Neural progenitor cell (in vitro differentiated cells): ENCODE measurements around the gene SPTLC3. TPM values are rescaled to one million over a fixed set of nuclear protein-coding genes. Genes with fewer than 3 reads are reported as not detected.

ENCODE experiments used
- DNase-seq: peaks from one replicate; pipeline ENCODE4 v3.0.0-alpha.2; 2016; ENCODE audit warnings: low spot score
- H2AFZ ChIP-seq: fragments of 200-600 bp; sonication (generic); replicated peaks from 2 replicates; pipeline ENCODE4 v1.6.1; 2016; ENCODE audit warnings: antibody characterized with exemption
- H3F3A ChIP-seq: fragments of 200-600 bp; sonication (generic); 2 replicates; pipeline ENCODE4 v1.6.1; 2016; ENCODE audit warnings: antibody characterized with exemption, low read depth
- H3K27ac ChIP-seq: fragments of 200-600 bp; sonication (generic); 2 replicates; pipeline ENCODE4 v1.5.1; 2016; ENCODE audit warnings: mild to moderate bottlenecking
- H3K27me3 ChIP-seq: fragments of 200-600 bp; sonication (generic); 2 replicates; pipeline ENCODE4 v1.6.1; 2016; ENCODE audit warnings: mild to moderate bottlenecking, moderate library complexity
- H3K36me3 ChIP-seq: fragments of 200-600 bp; sonication (generic); 2 replicates; pipeline ENCODE4 v1.5.1; 2016
- H3K4me1 ChIP-seq: fragments of 200-600 bp; sonication (generic); 2 replicates; pipeline ENCODE4 v1.6.1; 2016; ENCODE audit warnings: mixed run types
- H3K4me2 ChIP-seq: fragments of 200-600 bp; sonication (generic); 2 replicates; pipeline ENCODE4 v1.6.1; 2016
- H3K4me3 ChIP-seq: fragments of 200-600 bp; sonication (generic); 2 replicates; pipeline ENCODE4 v1.5.1; 2016
- H3K79me2 ChIP-seq: fragments of 200-600 bp; sonication (generic); 2 replicates; pipeline ENCODE4 v1.6.1; 2016; ENCODE audit warnings: low read depth
- H3K9ac ChIP-seq: fragments of 200-600 bp; sonication (generic); 2 replicates; pipeline ENCODE4 v1.6.1; 2016
- H3K9me3 ChIP-seq: fragments of 200-600 bp; sonication (generic); 2 replicates; pipeline ENCODE4 v1.5.1; 2016; ENCODE audit warnings: low read depth
- H4K20me1 ChIP-seq: fragments of 200-600 bp; sonication (generic); 2 replicates; pipeline ENCODE4 v1.6.1; 2016; ENCODE audit warnings: low read depth
- H3K27ac Mint-ChIP-seq: 3 replicates; pipeline ENCODE4 v1.8.0; 2021; ENCODE audit warnings: mixed read lengths
- H3K27me3 Mint-ChIP-seq: 2 replicates; pipeline ENCODE4 v1.8.0; 2022; ENCODE audit warnings: low read depth, mild to moderate bottlenecking, inconsistent platforms, moderate library complexity, mixed read lengths; ENCODE audit not compliant: insufficient read depth
- H3K36me3 Mint-ChIP-seq: 3 replicates; pipeline ENCODE4 v1.8.0; 2021; ENCODE audit warnings: mixed read lengths
- H3K4me1 Mint-ChIP-seq: 3 replicates; pipeline ENCODE4 v1.8.0; 2021; ENCODE audit warnings: mixed read lengths
- H3K4me3 Mint-ChIP-seq: 3 replicates; pipeline ENCODE4 v1.8.0; 2021; ENCODE audit warnings: mild to moderate bottlenecking, moderate library complexity, mixed read lengths
- H3K9me3 Mint-ChIP-seq: 3 replicates; pipeline ENCODE4 v1.8.0; 2020; ENCODE audit warnings: mixed read lengths
- CTCF ChIP-seq: fragments of 200-600 bp; sonication (generic); IDR thresholded peaks from 2 replicates; pipeline ENCODE4 v1.5.1; 2017; ENCODE audit warnings: antibody characterized with exemption, mild to moderate bottlenecking
- EZH2 ChIP-seq: fragments of 200-600 bp; sonication (generic); IDR thresholded peaks from 2 replicates; pipeline ENCODE4 v1.6.1; 2017; ENCODE audit warnings: antibody characterized with exemption, mild to moderate bottlenecking, moderate library complexity
- EZH2phosphoT487 ChIP-seq: fragments of 200-600 bp; sonication (generic); IDR thresholded peaks from 2 replicates; pipeline ENCODE4 v1.6.1; 2017; ENCODE audit warnings: antibody characterized with exemption
- total RNA-seq: library from RNA; depleted of rRNA; stranded (reverse); fragments of >200 nt; gene quantifications from 2 replicates; pipeline ENCODE4 v1.2.3, GENCODE V29; 2015; ENCODE audit warnings: low replicate concordance

Gene SPTLC3
- total RNA-seq, 1 donor from 2014 or later = 4.2 TPM

- no peak for DNase-seq
- no peaks in the 10 kb centered on the region for H3K4me1 Mint-ChIP-seq
- Histone ChIP-seq H3K9ac (no peak overlapping the region), H3K27ac (no peak overlapping the region), H3K4me2 (no peak overlapping the region), H3K4me1 (no peaks in the 10 kb centered on the region), H2AFZ (no peak overlapping the region), H3K79me2 (no peaks in the 10 kb centered on the region), H3K36me3 (no peaks in the 10 kb centered on the region), H3F3A (no peaks in the 10 kb centered on the region), H4K20me1 (no peaks in the 10 kb centered on the region), H3K4me3 (no peak overlapping the region), H3K9me3 (no peaks in the 10 kb centered on the region), H3K27me3 (no peaks in the 10 kb centered on the region)
- TF ChIP-seq CTCF (no peak), EZH2phosphoT487 (no peak), EZH2 (no peak)
- no peak overlapping the region for H3K27ac Mint-ChIP-seq
- peaks cover 4% of the 10 kb centered on the region for H3K27me3 Mint-ChIP-seq
- H3K4me3 Mint-ChIP-seq = no peak overlapping the region
- H3K9me3 Mint-ChIP-seq = no peaks in the 10 kb centered on the region
- H3K36me3 Mint-ChIP-seq = no peaks in the 10 kb centered on the region
Observed at GRCh38 chr20:13082378-13082777, 73.6 kb downstream of the SPTLC3 start.

GRCh38 chr20:13085275-13085674 is 76.5 kb downstream of the SPTLC3 start:
- Histone ChIP-seq H4K20me1 (no peaks in the 10 kb centered on the region), H2AFZ (no peak overlapping the region), H3K9ac (no peak overlapping the region), H3K36me3 (no peaks in the 10 kb centered on the region), H3K4me2 (no peak overlapping the region), H3K79me2 (no peaks in the 10 kb centered on the region), H3K27me3 (no peaks in the 10 kb centered on the region), H3K9me3 (no peaks in the 10 kb centered on the region), H3K4me3 (no peak overlapping the region), H3K4me1 (no peaks in the 10 kb centered on the region), H3F3A (no peaks in the 10 kb centered on the region), H3K27ac (no peak overlapping the region)
- H3K4me1 Mint-ChIP-seq = peaks cover 2% of the 10 kb centered on the region
- peaks cover 2% of the 10 kb centered on the region for H3K27me3 Mint-ChIP-seq
- H3K9me3 Mint-ChIP-seq = no peaks in the 10 kb centered on the region
- TF ChIP-seq EZH2 (no peak), EZH2phosphoT487 (no peak)
- DNase-seq = no peak
- no peak overlapping the region for H3K27ac Mint-ChIP-seq
- H3K36me3 Mint-ChIP-seq = no peaks in the 10 kb centered on the region
- H3K4me3 Mint-ChIP-seq = no peak overlapping the region

GRCh38 chr20:13089950-13090469 is 81.2 kb downstream of the SPTLC3 start:
- no peak overlapping the region for H3K27ac ChIP-seq
- H3K4me1 ChIP-seq = no peaks in the 10 kb centered on the region
- Mint-ChIP-seq H3K27me3 (peaks cover 2% of the 10 kb centered on the region), H3K27ac (no peak overlapping the region), H3K4me1 (peaks cover 4% of the 10 kb centered on the region), H3K9me3 (no peaks in the 10 kb centered on the region), H3K36me3 (peaks cover 2% of the 10 kb centered on the region), H3K4me3 (no peak overlapping the region)
- no peaks in the 10 kb centered on the region for H3K36me3 ChIP-seq
- no peak overlapping the region for H3K9ac ChIP-seq
- no peak overlapping the region for H3K4me3 ChIP-seq
- no peaks in the 10 kb centered on the region for H3F3A ChIP-seq
- no peak for DNase-seq
- no peaks in the 10 kb centered on the region for H4K20me1 ChIP-seq
- H3K4me2 ChIP-seq = no peak overlapping the region
- H3K79me2 ChIP-seq = no peaks in the 10 kb centered on the region
- TF ChIP-seq CTCF = no peak
- no peak for TF ChIP-seq EZH2
- TF ChIP-seq EZH2phosphoT487 = no peak
- H3K9me3 ChIP-seq = no peaks in the 10 kb centered on the region
- H3K27me3 ChIP-seq = no peaks in the 10 kb centered on the region
- no peak overlapping the region for H2AFZ ChIP-seq

GRCh38 chr20:13092111-13092510 is 83.3 kb downstream of the SPTLC3 start:
- no peak for TF ChIP-seq EZH2
- no peak for TF ChIP-seq EZH2phosphoT487
- TF ChIP-seq CTCF = no peak
- H3K27ac ChIP-seq = no peak overlapping the region
- Mint-ChIP-seq H3K4me1 (peaks cover 16% of the 10 kb centered on the region), H3K9me3 (no peaks in the 10 kb centered on the region), H3K36me3 (peaks cover 2% of the 10 kb centered on the region), H3K4me3 (no peak overlapping the region), H3K27me3 (no peaks in the 10 kb centered on the region), H3K27ac (no peak overlapping the region)
- peaks cover 5% of the 10 kb centered on the region for H3K4me1 ChIP-seq
- no peak overlapping the region for H3K9ac ChIP-seq
- no peak for DNase-seq
- no peaks in the 10 kb centered on the region for H3F3A ChIP-seq
- no peaks in the 10 kb centered on the region for H3K27me3 ChIP-seq
- H4K20me1 ChIP-seq = no peaks in the 10 kb centered on the region
- no peak overlapping the region for H2AFZ ChIP-seq
- H3K4me2 ChIP-seq = no peak overlapping the region
- no peak overlapping the region for H3K4me3 ChIP-seq
- no peaks in the 10 kb centered on the region for H3K79me2 ChIP-seq
- no peaks in the 10 kb centered on the region for H3K36me3 ChIP-seq
- no peaks in the 10 kb centered on the region for H3K9me3 ChIP-seq
